ENCODE measurements around the gene KCNQ1OT1. TPM values are rescaled to one million over a fixed set of nuclear protein-coding genes. Genes with fewer than 3 reads are reported as not detected.

The KCNQ1OT1 gene
- total RNA-seq, 8 experiments from 2014 or later, result 1.2 to 6.3 (median 3.8) TPM

- in situ Hi-C loops (cut with MboI; ENCODE audit: low pct_unique_long_range_greater_than_20kb in 2 of 9, low sequenced_read_pairs in 9 of 9, unreplicated experiment in 9 of 9), result loop anchor here in 5 of 9 experiments (25.0 kb wide), 1 partner anchor 202 kb away; the partner anchor contains the start of gene CDKN1C (in 5 of the 5)
- ATAC-seq (replicated peaks in 6 of 8), result no peak
- H3K27ac ChIP-seq, result no peak overlapping the region
- 33 to 100% (median 60%) methylated on average over 1 to 4 of the region's 6 CpGs; no CpG with 5 or more reads in 5 of the 10 experiments for WGBS, 10 experiments
- peaks cover 7 to 15% of the 10 kb centered on the region in 2 donors for H3K4me1 ChIP-seq (replicated peaks in 1 of 2)
- no peak overlapping the region for H3K4me3 ChIP-seq
Observed at GRCh38 chr11:2685051-2685450, 14.7 kb downstream of the KCNQ1OT1 start.

- no peak for ATAC-seq (replicated peaks in 6 of 8)
- Histone ChIP-seq H3K27ac (no peak overlapping the region), H3K4me1 (replicated peaks in 1 of 2) (peaks cover 3 to 10% of the 10 kb centered on the region in 2 donors), H3K4me3 (no peak overlapping the region)
- in situ Hi-C loops (cut with MboI; ENCODE audit: low pct_unique_long_range_greater_than_20kb in 2 of 9, low sequenced_read_pairs in 9 of 9, unreplicated experiment in 9 of 9), result loop anchor here in 5 of 9 experiments (25.0 kb wide), 1 partner anchor 203 kb away; the partner anchor contains the start of gene CDKN1C (in 5 of the 5)
- 80 to 83% methylated on average over 1 of the region's 1 CpG; no CpG with 5 or more reads in 8 of the 10 experiments for whole genome bisulfite sequencing, 10 experiments
Observed at GRCh38 chr11:2684581-2684980, 15.2 kb downstream of the KCNQ1OT1 start.

- no peak for ATAC-seq (replicated peaks in 6 of 8)
- no peak overlapping the region for H3K27ac ChIP-seq
- H3K4me3 ChIP-seq, result no peak overlapping the region
- peaks cover 3 to 7% of the 10 kb centered on the region in 2 donors for H3K4me1 ChIP-seq (replicated peaks in 1 of 2)
- 31 to 100% (median 83%) methylated on average over 1 to 3 of the region's 4 CpGs; no CpG with 5 or more reads in 1 of the 10 experiments for WGBS, 10 experiments
- in situ Hi-C loops (cut with MboI; ENCODE audit: low pct_unique_long_range_greater_than_20kb in 2 of 9, low sequenced_read_pairs in 9 of 9, unreplicated experiment in 9 of 9), result loop anchor here in 5 of 9 experiments (25.0 kb wide), 1 partner anchor 203 kb away; the partner anchor contains the start of gene CDKN1C (in 5 of the 5)
Observed at GRCh38 chr11:2683806-2684205, 16.0 kb downstream of the KCNQ1OT1 start.

- H3K27ac ChIP-seq, result no peak overlapping the region
- no peak for ATAC-seq (replicated peaks in 6 of 8)
- in situ Hi-C loops (cut with MboI; ENCODE audit: low pct_unique_long_range_greater_than_20kb in 2 of 9, low sequenced_read_pairs in 9 of 9, unreplicated experiment in 9 of 9), result loop anchor here in 5 of 9 experiments (25.0 kb wide), 1 partner anchor 206 kb away; the partner anchor contains the start of gene CDKN1C (in 5 of the 5)
- H3K4me3 ChIP-seq, result no peak overlapping the region
- peaks cover 0 to 6% of the 10 kb centered on the region in 2 donors for H3K4me1 ChIP-seq (replicated peaks in 1 of 2)
- WGBS, 10 experiments, result 33 to 100% (median 95%) methylated on average over 1 to 3 of the region's 5 CpGs; no CpG with 5 or more reads in 4 of the 10 experiments
Observed at GRCh38 chr11:2681408-2682145, 18.2 kb downstream of the KCNQ1OT1 start.

- Histone ChIP-seq H3K27ac (no peak overlapping the region), H3K4me3 (no peak overlapping the region), H3K4me1 (replicated peaks in 1 of 2) (peaks cover 0 to 6% of the 10 kb centered on the region in 2 donors)
- no peak for ATAC-seq (replicated peaks in 6 of 8)
- in situ Hi-C loops (cut with MboI; ENCODE audit: low pct_unique_long_range_greater_than_20kb in 2 of 9, low sequenced_read_pairs in 9 of 9, unreplicated experiment in 9 of 9), result loop anchor here in 5 of 9 experiments (25.0 kb wide), 1 partner anchor 208 kb away; the partner anchor contains the start of gene CDKN1C (in 5 of the 5)
- WGBS, 10 experiments, result 80 to 100% (median 100%) methylated on average over 1 to 2 of the region's 2 CpGs; no CpG with 5 or more reads in 1 of the 10 experiments
Observed at GRCh38 chr11:2679011-2679676, 20.6 kb downstream of the KCNQ1OT1 start.

GRCh38 chr11:2678396-2678795, 21.4 kb downstream of the KCNQ1OT1 start:
- Histone ChIP-seq H3K27ac (no peak overlapping the region), H3K4me3 (no peak overlapping the region), H3K4me1 (replicated peaks in 1 of 2) (peaks cover 0 to 6% of the 10 kb centered on the region in 2 donors)
- no peak for ATAC-seq (replicated peaks in 6 of 8)
- 33 to 100% (median 65%) methylated on average over 1 of the region's 1 CpG; no CpG with 5 or more reads in 6 of the 10 experiments for WGBS, 10 experiments
- in situ Hi-C loops (cut with MboI; ENCODE audit: low pct_unique_long_range_greater_than_20kb in 2 of 9, low sequenced_read_pairs in 9 of 9, unreplicated experiment in 9 of 9), result loop anchor here in 5 of 9 experiments (25.0 kb wide), 1 partner anchor 209 kb away; the partner anchor contains the start of gene CDKN1C (in 5 of the 5)

GRCh38 chr11:2677127-2677526, 22.7 kb downstream of the KCNQ1OT1 start:
- ATAC-seq (replicated peaks in 6 of 8), result no peak

GRCh38 chr11:2675540-2675939, 24.3 kb downstream of the KCNQ1OT1 start:
- Histone ChIP-seq H3K4me1 (replicated peaks in 1 of 2) (peaks cover 0 to 6% of the 10 kb centered on the region in 2 donors), H3K4me3 (no peak overlapping the region), H3K27ac (no peak overlapping the region)
- in situ Hi-C loops (cut with MboI; ENCODE audit: low pct_unique_long_range_greater_than_20kb in 2 of 9, low sequenced_read_pairs in 9 of 9, unreplicated experiment in 9 of 9), result loop anchor here in 5 of 9 experiments (25.0 kb wide), 1 partner anchor 212 kb away; the partner anchor contains the start of gene CDKN1C (in 5 of the 5)
- WGBS, 10 experiments, result 66 to 100% (median 88%) methylated on average over 1 to 3 of the region's 7 CpGs; no CpG with 5 or more reads in 4 of the 10 experiments
- peak in 2 of 8 experiments; percentile 16 to 29 for ATAC-seq (replicated peaks in 6 of 8)

More at GRCh38 chr11:2677127-2677526, 22.7 kb downstream of the KCNQ1OT1 start:
- in situ Hi-C loops (cut with MboI; ENCODE audit: low pct_unique_long_range_greater_than_20kb in 2 of 9, low sequenced_read_pairs in 9 of 9, unreplicated experiment in 9 of 9), result loop anchor here in 5 of 9 experiments (25.0 kb wide), 1 partner anchor 210 kb away; the partner anchor contains the start of gene CDKN1C (in 5 of the 5)
- no peak overlapping the region for H3K27ac ChIP-seq
- peaks cover 0 to 6% of the 10 kb centered on the region in 2 donors for H3K4me1 ChIP-seq (replicated peaks in 1 of 2)
- 8 to 80% (median 23%) methylated on average over 1 of the region's 1 CpG; no CpG with 5 or more reads in 2 of the 10 experiments for WGBS, 10 experiments
- no peak overlapping the region for H3K4me3 ChIP-seq

- Histone ChIP-seq H3K4me3 (no peak overlapping the region), H3K4me1 (replicated peaks in 1 of 2) (peaks cover 0 to 6% of the 10 kb centered on the region in 2 donors), H3K27ac (no peak overlapping the region)
- 37 to 100% (median 83%) methylated on average over 1 to 8 of the region's 8 CpGs; no CpG with 5 or more reads in 3 of the 10 experiments for WGBS, 10 experiments
- in situ Hi-C loops (cut with MboI; ENCODE audit: low pct_unique_long_range_greater_than_20kb in 2 of 9, low sequenced_read_pairs in 9 of 9, unreplicated experiment in 9 of 9), result loop anchor here in 5 of 9 experiments (25.0 kb wide), 1 partner anchor 213 kb away; the partner anchor contains the start of gene CDKN1C (in 5 of the 5)
- ATAC-seq (replicated peaks in 6 of 8), result peak in 3 of 8 experiments; percentile 12 to 74 (median 55)
Observed at GRCh38 chr11:2674658-2675131, 25.1 kb downstream of the KCNQ1OT1 start.

GRCh38 chr11:2673871-2674471, 25.8 kb downstream of the KCNQ1OT1 start:
- no peak overlapping the region for H3K4me3 ChIP-seq
- in situ Hi-C loops (cut with MboI; ENCODE audit: low pct_unique_long_range_greater_than_20kb in 2 of 9, low sequenced_read_pairs in 9 of 9, unreplicated experiment in 9 of 9), result no loop called here
- no peak overlapping the region for H3K27ac ChIP-seq
- peaks cover 0 to 6% of the 10 kb centered on the region in 2 donors for H3K4me1 ChIP-seq (replicated peaks in 1 of 2)
- peak in 1 of 8 experiments; percentile 30 for ATAC-seq (replicated peaks in 6 of 8)
- WGBS, 10 experiments, result 83 to 100% (median 86%) methylated on average over 1 to 11 of the region's 16 CpGs; no CpG with 5 or more reads in 5 of the 10 experiments

GRCh38 chr11:2673250-2673610, 26.6 kb downstream of the KCNQ1OT1 start:
- in situ Hi-C loops (cut with MboI; ENCODE audit: low pct_unique_long_range_greater_than_20kb in 2 of 9, low sequenced_read_pairs in 9 of 9, unreplicated experiment in 9 of 9), result no loop called here
- H3K4me1 ChIP-seq (replicated peaks in 1 of 2), result peaks cover 0 to 6% of the 10 kb centered on the region in 2 donors
- no peak for ATAC-seq (replicated peaks in 6 of 8)
- 60 to 100% (median 86%) methylated on average over 1 to 2 of the region's 2 CpGs; no CpG with 5 or more reads in 5 of the 10 experiments for WGBS, 10 experiments
- no peak overlapping the region for H3K27ac ChIP-seq
- no peak overlapping the region for H3K4me3 ChIP-seq

Measured in motor neuron (in vitro differentiated cells).